HG03196 (cell line): Measurements from ENCODE around the gene SMPDL3B.

Experiments used
- ATAC-seq: cut with Tn5 transposase; IDR thresholded peaks from one replicate; pipeline ENCODE4 v1.9.1; 2021; ENCODE audit not compliant: unreplicated experiment

SMPDL3B gene

GRCh38 chr1:27934818-27935549, at the start of gene SMPDL3B:
Gene SMPDL3B (plus strand): TSS chr1:27935000. CDS start chr1:27935184, 184 bp downstream.
- no peak for ATAC-seq

- no peak for ATAC-seq
Observed at GRCh38 chr1:27885114-27885528, 49.7 kb upstream of the SMPDL3B start.

- ATAC-seq: no peak
Observed at GRCh38 chr1:27885621-27886352, 49.0 kb upstream of the SMPDL3B start.

- ATAC-seq: no peak
Observed at GRCh38 chr1:27886353-27886679, 48.5 kb upstream of the SMPDL3B start.

- ATAC-seq: no peak
Observed at GRCh38 chr1:27886744-27887143, 48.1 kb upstream of the SMPDL3B start.

- ATAC-seq: no peak
Observed at GRCh38 chr1:27887215-27888021, 47.4 kb upstream of the SMPDL3B start.

- no peak for ATAC-seq
Observed at GRCh38 chr1:27889506-27889905, 45.3 kb upstream of the SMPDL3B start.

GRCh38 chr1:27891196-27891889, 43.5 kb upstream of the SMPDL3B start:
- no peak for ATAC-seq

- no peak for ATAC-seq
Observed at GRCh38 chr1:27894521-27894920, 40.3 kb upstream of the SMPDL3B start.

- no peak for ATAC-seq
Observed at GRCh38 chr1:27906759-27907158, 28.0 kb upstream of the SMPDL3B start.

GRCh38 chr1:27912429-27912828, 22.4 kb upstream of the SMPDL3B start:
- no peak for ATAC-seq

GRCh38 chr1:27915082-27915575, 19.7 kb upstream of the SMPDL3B start:
- no peak for ATAC-seq

- no peak for ATAC-seq
Observed at GRCh38 chr1:27922272-27922671, 12.5 kb upstream of the SMPDL3B start.

GRCh38 chr1:27928216-27928954, 6.4 kb upstream of the SMPDL3B start:
- no peak for ATAC-seq

- no peak for ATAC-seq
Observed at GRCh38 chr1:27931184-27931583, 3.6 kb upstream of the SMPDL3B start.

GRCh38 chr1:27931759-27932158, 3.0 kb upstream of the SMPDL3B start:
- ATAC-seq: no peak

- no peak for ATAC-seq
Observed at GRCh38 chr1:27935721-27936120, 921 bp downstream of the SMPDL3B start.

- no peak for ATAC-seq
Observed at GRCh38 chr1:27936370-27936769, 1.6 kb downstream of the SMPDL3B start.

- ATAC-seq: no peak
Observed at GRCh38 chr1:27937524-27937836, 2.7 kb downstream of the SMPDL3B start.

GRCh38 chr1:27938488-27938887, 3.7 kb downstream of the SMPDL3B start:
- ATAC-seq: no peak
